GM12872 (cell line): ENCODE results near the gene ANKRD2.

Experiments
- CTCF ChIP-seq: IDR thresholded peaks from 3 replicates; pipeline ENCODE4 v1.5.1; 2011; ENCODE audit warnings: low read depth, mild to moderate bottlenecking, low read length, moderate library complexity; ENCODE audit not compliant: insufficient read depth

ANKRD2 gene, protein sequence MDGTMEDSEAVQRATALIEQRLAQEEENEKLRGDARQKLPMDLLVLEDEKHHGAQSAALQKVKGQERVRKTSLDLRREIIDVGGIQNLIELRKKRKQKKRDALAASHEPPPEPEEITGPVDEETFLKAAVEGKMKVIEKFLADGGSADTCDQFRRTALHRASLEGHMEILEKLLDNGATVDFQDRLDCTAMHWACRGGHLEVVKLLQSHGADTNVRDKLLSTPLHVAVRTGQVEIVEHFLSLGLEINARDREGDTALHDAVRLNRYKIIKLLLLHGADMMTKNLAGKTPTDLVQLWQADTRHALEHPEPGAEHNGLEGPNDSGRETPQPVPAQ

GRCh38 chr10:97572214-97572989 lies at the start of gene ANKRD2:
Gene ANKRD2 (plus strand): TSS chr10:97572779. CDS start chr10:97572789, 10 bp downstream.
- peak; percentile 97 for TF ChIP-seq CTCF

- TF ChIP-seq CTCF: no peak
These were observed 49.6 kb upstream of the ANKRD2 start for GRCh38 chr10:97522937-97523336.

DNA sequence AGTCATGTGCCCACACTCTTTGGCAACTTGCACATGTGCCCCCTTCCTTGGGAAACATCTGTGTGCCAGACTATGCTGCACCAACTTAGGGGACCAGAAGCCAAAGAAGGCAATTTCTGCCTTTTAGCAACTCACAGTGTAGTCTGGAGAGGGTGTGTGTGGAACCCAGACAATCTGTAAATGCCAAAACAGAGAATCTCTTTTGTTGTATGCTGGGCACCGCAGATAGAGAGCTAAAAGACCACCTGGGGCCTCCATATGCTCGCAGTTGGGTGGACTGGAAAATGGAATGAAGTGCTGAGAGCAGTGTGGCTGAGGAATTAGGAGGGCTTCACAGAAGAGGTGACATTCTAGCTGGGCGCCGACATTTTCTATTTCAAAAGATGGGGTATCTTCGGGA lies 47.5 kb upstream of the ANKRD2 start:
- TF ChIP-seq CTCF: no peak

DNA sequence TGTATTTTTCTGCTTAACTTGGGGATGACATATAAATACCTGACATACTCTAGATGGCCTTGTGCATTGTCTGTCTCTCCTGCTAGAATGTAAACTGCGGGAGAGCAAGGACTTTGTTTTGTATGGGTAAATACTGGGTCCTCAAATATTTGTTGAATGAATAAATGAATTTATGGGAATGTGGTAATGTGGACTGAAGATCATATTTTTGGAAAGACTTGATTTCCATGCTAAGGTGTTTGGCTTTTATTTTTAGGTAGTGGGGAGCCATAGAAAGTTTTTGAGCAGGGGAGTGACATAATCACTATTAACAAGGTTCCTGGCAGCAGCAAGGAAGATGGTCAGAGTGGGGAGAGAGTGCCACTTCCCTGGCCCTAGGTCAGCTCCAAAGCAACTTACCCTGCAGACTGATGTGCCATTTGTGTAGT lies 46.9 kb upstream of the ANKRD2 start:
- TF ChIP-seq CTCF: no peak

- no peak for TF ChIP-seq CTCF
These were observed 42.7 kb upstream of the ANKRD2 start for GRCh38 chr10:97529685-97530465.

GRCh38 chr10:97531401-97531986 lies 41.1 kb upstream of the ANKRD2 start:
- no peak for TF ChIP-seq CTCF
